HepG2 (cell line): ENCODE measurements around the gene PSMD5. TPM values are rescaled to one million over a fixed set of nuclear protein-coding genes. Genes with fewer than 3 reads are reported as not detected.

ENCODE experiments used
- ATF1 ChIP-seq: IDR thresholded peaks from 2 replicates; pipeline ENCODE4 v1.6.1; 2016; ENCODE audit warnings: mild to moderate bottlenecking, control low read depth
- CHD2 ChIP-seq: IDR thresholded peaks from 2 replicates; pipeline ENCODE4 v1.6.1; 2011; ENCODE audit warnings: low read depth, low read length, improper control_type of control experiment
- ESRRA ChIP-seq: sonication (generic); formaldehyde crosslinking; IDR thresholded peaks from 2 replicates; pipeline ENCODE4 v1.5.1; 2020; ENCODE audit warnings: mild to moderate bottlenecking, low read depth, missing genetic modification reagents
- ETV6 ChIP-seq: sonication (generic); formaldehyde crosslinking; conservative IDR thresholded peaks from 2 replicates; pipeline ENCODE4 v1.4.0; 2020; ENCODE audit warnings: missing genetic modification reagents
- KAT8 ChIP-seq: IDR thresholded peaks from 2 replicates; pipeline ENCODE4 v1.6.1; 2016; ENCODE audit warnings: missing genetic modification reagents, missing compliant biosample characterization
- MATR3 ChIP-seq: sonication (generic); formaldehyde crosslinking; IDR thresholded peaks from 2 replicates; pipeline ENCODE4 v1.4.0; 2020; ENCODE audit warnings: missing genetic modification reagents
- MBNL3 ChIP-seq: fragments of 250-450 bp; sonication (Bioruptor Pico); conservative IDR thresholded peaks from 2 replicates; pipeline ENCODE4 v1.8.0; 2022; ENCODE audit warnings: mild to moderate bottlenecking, inconsistent platforms
- MTF2 ChIP-seq: sonication (generic); formaldehyde crosslinking; IDR thresholded peaks from 2 replicates; pipeline ENCODE4 v1.5.0; 2020; ENCODE audit warnings: missing genetic modification reagents, borderline replicate concordance
- POLR2A ChIP-seq, 2 experiments: IDR thresholded peaks; 2 replicates each; pipeline ENCODE4 v1.6.1; 2011; ENCODE audit warnings: low read depth in 2 of 2, low read length in 2 of 2, mild to moderate bottlenecking in 1 of 2, moderate library complexity in 1 of 2; ENCODE audit not compliant: insufficient read depth in 1 of 2
- SP4 ChIP-seq: sonication (generic); formaldehyde crosslinking; IDR thresholded peaks from 2 replicates; pipeline ENCODE4 v1.8.1; 2023; ENCODE audit warnings: mild to moderate bottlenecking, missing genetic modification reagents
- SRF ChIP-seq: IDR thresholded peaks from 2 replicates; pipeline ENCODE4 v1.6.1; 2011; ENCODE audit warnings: mild to moderate bottlenecking, low read depth, low read length, moderate library complexity
- TFAP4 ChIP-seq: sonication (generic); IDR thresholded peaks from 2 replicates; pipeline ENCODE4 v1.6.1; 2016; ENCODE audit warnings: low read depth, borderline replicate concordance
- TIGD3 ChIP-seq: sonication (generic); formaldehyde crosslinking; IDR thresholded peaks from 2 replicates; pipeline ENCODE4 v1.5.1; 2020; ENCODE audit warnings: mild to moderate bottlenecking, missing genetic modification reagents, borderline replicate concordance
- ZNF138 ChIP-seq: sonication (generic); formaldehyde crosslinking; IDR thresholded peaks from 2 replicates; pipeline ENCODE4 v1.5.0; 2020; ENCODE audit warnings: mild to moderate bottlenecking, low read depth, missing genetic modification reagents
- ZNF496 ChIP-seq: sonication (generic); formaldehyde crosslinking; IDR thresholded peaks from 2 replicates; pipeline ENCODE4 v1.8.1; 2023; ENCODE audit warnings: mild to moderate bottlenecking, moderate library complexity, missing genetic modification reagents; ENCODE audit not compliant: insufficient replicate concordance
- ZNF512B ChIP-seq: sonication (generic); formaldehyde crosslinking; IDR thresholded peaks from 2 replicates; pipeline ENCODE4 v1.5.1; 2020; ENCODE audit warnings: missing genetic modification reagents, mild to moderate bottlenecking, borderline replicate concordance
- ZNF614 ChIP-seq: IDR thresholded peaks from 2 replicates; pipeline ENCODE4 v1.6.1; 2018; ENCODE audit warnings: missing biosample characterization, missing genetic modification reagents, inconsistent platforms, borderline replicate concordance
- ZNF75D ChIP-seq: sonication (generic); formaldehyde crosslinking; IDR thresholded peaks from 2 replicates; pipeline ENCODE4 v1.8.1; 2023; ENCODE audit warnings: missing genetic modification reagents, mild to moderate bottlenecking, borderline replicate concordance
- polyA plus RNA-seq, 8 experiments: library from polyadenylated mRNA; depleted of rRNA in 3 of 8; stranded (reverse) in 7 of 8; unstranded in 1 of 8; fragments of >200 nt; fragmentation: Illumina TruSeq in 4 of 8; extraction: Trizol in 4 of 8; gene quantifications; 2 replicates each; pipeline versions ENCODE4 v1.2.1 to v1.2.3, GENCODE V29; 2011 to 2016; ENCODE audit warnings: low read depth in 4 of 8, missing spikeins in 1 of 8, mixed read lengths in 1 of 8; ENCODE audit not compliant: insufficient read depth in 1 of 8
- total RNA-seq, 5 experiments: library from RNA; depleted of rRNA; stranded (reverse); fragments of >200 nt; fragmentation: Illumina TruSeq; extraction: Trizol; gene quantifications; 2 replicates each; pipeline ENCODE4 v1.2.3, GENCODE V29; 2016; ENCODE audit warnings: low read depth in 1 of 5
- TF ChIP-seq, protein P1 (sequence below): sonication (generic); formaldehyde crosslinking; conservative IDR thresholded peaks from 2 replicates; pipeline ENCODE4 v1.4.0; 2020; ENCODE audit warnings: missing genetic modification reagents
- TF ChIP-seq, protein P2 (sequence below): sonication (generic); formaldehyde crosslinking; IDR thresholded peaks from 2 replicates; pipeline ENCODE4 v1.4.0; 2020; ENCODE audit warnings: missing genetic modification reagents, mild to moderate bottlenecking, borderline replicate concordance

PSMD5 gene
- total and polyA plus RNA-seq, 2 of the 13 experiments (the other 11 are each of a cell fraction or from before 2014, with no cell fraction given), result 12.7 to 18.1 TPM

GRCh38 chr9:120877276-120878034 lies 34.7 kb upstream of the PSMD5 start (continued):
- TF ChIP-seq TFAP4 (no peak), SRF (no peak), ZNF138 (0 out of 2 replicates have a peak, but pooled peaks have one; percentile 37), ZNF614 (CRISPR knock-in tag) (no peak), POLR2A (IDR thresholded peaks at IDR 0.05; ENCODE audit: insufficient read depth in 1 of 2, low read depth in 2 of 2, low read length in 2 of 2) (peak; percentile 14 to 70; a peak in 3 of 4 replicates), ESRRA (CRISPR knock-in tag) (no peak), MATR3 (CRISPR knock-in tag) (no peak), ZNF75D (CRISPR knock-in tag) (no peak), TIGD3 (CRISPR knock-in tag) (no peak), ATF1 (CRISPR knock-in tag) (no peak), ZNF512B (CRISPR knock-in tag) (no peak; the same call in 1 of the 2 replicates), MTF2 (0 out of 2 replicates have a peak, but pooled peaks have one; percentile 60), CHD2 (no peak), KAT8 (0 out of 2 replicates have a peak, but pooled peaks have one; percentile 50), SP4 (CRISPR knock-in tag) (peak; percentile 59; the same call in 1 of the 2 replicates), ETV6 (no peak; the same call in 1 of the 2 replicates), ZNF496 (CRISPR knock-in tag) (no peak), MBNL3 (CRISPR knock-in tag) (no peak)
- TF ChIP-seq, protein P1, sequence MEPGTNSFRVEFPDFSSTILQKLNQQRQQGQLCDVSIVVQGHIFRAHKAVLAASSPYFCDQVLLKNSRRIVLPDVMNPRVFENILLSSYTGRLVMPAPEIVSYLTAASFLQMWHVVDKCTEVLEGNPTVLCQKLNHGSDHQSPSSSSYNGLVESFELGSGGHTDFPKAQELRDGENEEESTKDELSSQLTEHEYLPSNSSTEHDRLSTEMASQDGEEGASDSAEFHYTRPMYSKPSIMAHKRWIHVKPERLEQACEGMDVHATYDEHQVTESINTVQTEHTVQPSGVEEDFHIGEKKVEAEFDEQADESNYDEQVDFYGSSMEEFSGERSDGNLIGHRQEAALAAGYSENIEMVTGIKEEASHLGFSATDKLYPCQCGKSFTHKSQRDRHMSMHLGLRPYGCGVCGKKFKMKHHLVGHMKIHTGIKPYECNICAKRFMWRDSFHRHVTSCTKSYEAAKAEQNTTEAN (CRISPR knock-in tag), result 0 out of 2 replicates have a peak, but pooled peaks have one; percentile 47
- TF ChIP-seq, protein P2, sequence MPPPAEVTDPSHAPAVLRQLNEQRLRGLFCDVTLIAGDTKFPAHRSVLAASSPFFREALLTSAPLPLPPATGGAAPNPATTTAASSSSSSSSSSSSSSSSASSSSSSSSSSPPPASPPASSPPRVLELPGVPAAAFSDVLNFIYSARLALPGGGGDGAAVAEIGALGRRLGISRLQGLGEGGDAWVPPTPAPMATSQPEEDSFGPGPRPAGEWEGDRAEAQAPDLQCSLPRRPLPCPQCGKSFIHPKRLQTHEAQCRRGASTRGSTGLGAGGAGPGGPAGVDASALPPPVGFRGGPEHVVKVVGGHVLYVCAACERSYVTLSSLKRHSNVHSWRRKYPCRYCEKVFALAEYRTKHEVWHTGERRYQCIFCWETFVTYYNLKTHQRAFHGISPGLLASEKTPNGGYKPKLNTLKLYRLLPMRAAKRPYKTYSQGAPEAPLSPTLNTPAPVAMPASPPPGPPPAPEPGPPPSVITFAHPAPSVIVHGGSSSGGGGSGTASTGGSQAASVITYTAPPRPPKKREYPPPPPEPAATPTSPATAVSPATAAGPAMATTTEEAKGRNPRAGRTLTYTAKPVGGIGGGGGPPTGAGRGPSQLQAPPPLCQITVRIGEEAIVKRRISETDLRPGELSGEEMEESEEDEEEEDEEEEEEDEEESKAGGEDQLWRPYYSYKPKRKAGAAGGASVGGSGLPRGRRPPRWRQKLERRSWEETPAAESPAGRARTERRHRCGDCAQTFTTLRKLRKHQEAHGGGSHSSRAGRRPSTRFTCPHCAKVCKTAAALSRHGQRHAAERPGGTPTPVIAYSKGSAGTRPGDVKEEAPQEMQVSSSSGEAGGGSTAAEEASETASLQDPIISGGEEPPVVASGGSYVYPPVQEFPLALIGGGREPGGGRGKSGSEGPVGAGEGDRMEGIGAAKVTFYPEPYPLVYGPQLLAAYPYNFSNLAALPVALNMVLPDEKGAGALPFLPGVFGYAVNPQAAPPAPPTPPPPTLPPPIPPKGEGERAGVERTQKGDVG, result no peak
